SK-N-SH treated with all-trans-retinoic acid at 6 μM for 48 hours (cell line): ENCODE data around the gene RASSF4.

Experiments used
- BACH2 ChIP-seq: fragments of 250-450 bp; sonication (Bioruptor Pico); IDR thresholded peaks from 2 replicates; pipeline ENCODE4 v1.9.0; 2021; ENCODE audit warnings: mild to moderate bottlenecking, borderline replicate concordance
- CSDC2 ChIP-seq: fragments of 250-450 bp; sonication (Bioruptor Pico); IDR thresholded peaks from 2 replicates; pipeline ENCODE4 v1.5.0; 2020; ENCODE audit warnings: mild to moderate bottlenecking, moderate library complexity
- ESRRG ChIP-seq: fragments of 250-450 bp; sonication (Bioruptor Pico); IDR thresholded peaks from 2 replicates; pipeline ENCODE4 v1.6.1; 2021; ENCODE audit warnings: mild to moderate bottlenecking
- GLIS3 ChIP-seq: fragments of 250-450 bp; sonication (Bioruptor Pico); IDR thresholded peaks from 2 replicates; pipeline ENCODE4 v1.5.0; 2020; ENCODE audit warnings: mild to moderate bottlenecking, moderate library complexity
- SNAI2 ChIP-seq: fragments of 250-450 bp; sonication (Bioruptor Pico); IDR thresholded peaks from 2 replicates; pipeline ENCODE4 v1.5.0; 2020; ENCODE audit warnings: mild to moderate bottlenecking, moderate library complexity
- TCF4 ChIP-seq: fragments of 250-450 bp; sonication (Bioruptor Pico); IDR thresholded peaks from 2 replicates; pipeline ENCODE4 v1.8.0; 2021; ENCODE audit warnings: mild to moderate bottlenecking, moderate library complexity, borderline replicate concordance
- ZFP3 ChIP-seq: fragments of 250-450 bp; sonication (Bioruptor Pico); IDR thresholded peaks from 2 replicates; pipeline ENCODE4 v1.5.0; 2020; ENCODE audit warnings: mild to moderate bottlenecking, moderate library complexity
- ZFP30 ChIP-seq: fragments of 450-650 bp; formaldehyde crosslinking; IDR thresholded peaks from 2 replicates; pipeline ENCODE4 v1.5.0; 2022; ENCODE audit warnings: mild to moderate bottlenecking, moderate library complexity
- TF ChIP-seq, protein P1 (sequence below): fragments of 250-450 bp; sonication (Bioruptor Pico); IDR thresholded peaks from 2 replicates; pipeline ENCODE4 v1.5.1; 2021; ENCODE audit warnings: mild to moderate bottlenecking, moderate library complexity
- TF ChIP-seq, protein P2 (sequence below): fragments of 250-450 bp; sonication (Bioruptor Pico); IDR thresholded peaks from 2 replicates; pipeline ENCODE4 v1.8.0; 2020; ENCODE audit warnings: mild to moderate bottlenecking, moderate library complexity, borderline replicate concordance
- TF ChIP-seq, protein P3 (sequence below): fragments of 250-450 bp; sonication (Bioruptor Pico); IDR thresholded peaks from 2 replicates; pipeline ENCODE4 v1.8.0; 2021; ENCODE audit warnings: low read depth, mild to moderate bottlenecking, moderate library complexity, borderline replicate concordance

DNA sequence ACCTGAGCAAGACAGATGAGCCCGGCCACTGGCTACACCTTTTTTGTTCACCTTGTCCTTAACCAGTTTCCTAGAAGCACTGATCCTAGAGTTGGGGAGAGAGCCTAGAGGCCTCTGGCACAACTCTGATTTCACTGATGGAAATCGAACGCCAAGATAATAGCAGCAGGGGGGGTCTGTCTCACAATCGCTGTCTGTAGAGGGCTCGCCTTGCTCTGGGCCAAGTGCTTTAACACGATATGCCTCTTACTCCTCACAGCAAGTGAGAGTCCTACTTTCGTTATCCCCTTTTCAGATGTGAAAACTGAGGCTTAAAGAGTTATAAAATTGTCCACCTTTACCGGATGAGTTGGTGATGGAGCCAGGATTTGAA is 472 bp downstream of the RASSF4 start:
- TF ChIP-seq CSDC2 (CRISPR knock-in tag) (no peak), ESRRG (CRISPR knock-in tag) (no peak), TCF4 (CRISPR knock-in tag) (no peak), ZFP30 (CRISPR knock-in tag) (no peak), SNAI2 (CRISPR knock-in tag) (no peak), BACH2 (CRISPR knock-in tag) (no peak), GLIS3 (no peak), ZFP3 (CRISPR knock-in tag) (no peak)
- TF ChIP-seq, protein P1, sequence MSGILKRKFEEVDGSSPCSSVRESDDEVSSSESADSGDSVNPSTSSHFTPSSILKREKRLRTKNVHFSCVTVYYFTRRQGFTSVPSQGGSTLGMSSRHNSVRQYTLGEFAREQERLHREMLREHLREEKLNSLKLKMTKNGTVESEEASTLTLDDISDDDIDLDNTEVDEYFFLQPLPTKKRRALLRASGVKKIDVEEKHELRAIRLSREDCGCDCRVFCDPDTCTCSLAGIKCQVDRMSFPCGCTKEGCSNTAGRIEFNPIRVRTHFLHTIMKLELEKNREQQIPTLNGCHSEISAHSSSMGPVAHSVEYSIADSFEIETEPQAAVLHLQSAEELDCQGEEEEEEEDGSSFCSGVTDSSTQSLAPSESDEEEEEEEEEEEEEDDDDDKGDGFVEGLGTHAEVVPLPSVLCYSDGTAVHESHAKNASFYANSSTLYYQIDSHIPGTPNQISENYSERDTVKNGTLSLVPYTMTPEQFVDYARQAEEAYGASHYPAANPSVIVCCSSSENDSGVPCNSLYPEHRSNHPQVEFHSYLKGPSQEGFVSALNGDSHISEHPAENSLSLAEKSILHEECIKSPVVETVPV (CRISPR knock-in tag) = no peak
- TF ChIP-seq, protein P2, sequence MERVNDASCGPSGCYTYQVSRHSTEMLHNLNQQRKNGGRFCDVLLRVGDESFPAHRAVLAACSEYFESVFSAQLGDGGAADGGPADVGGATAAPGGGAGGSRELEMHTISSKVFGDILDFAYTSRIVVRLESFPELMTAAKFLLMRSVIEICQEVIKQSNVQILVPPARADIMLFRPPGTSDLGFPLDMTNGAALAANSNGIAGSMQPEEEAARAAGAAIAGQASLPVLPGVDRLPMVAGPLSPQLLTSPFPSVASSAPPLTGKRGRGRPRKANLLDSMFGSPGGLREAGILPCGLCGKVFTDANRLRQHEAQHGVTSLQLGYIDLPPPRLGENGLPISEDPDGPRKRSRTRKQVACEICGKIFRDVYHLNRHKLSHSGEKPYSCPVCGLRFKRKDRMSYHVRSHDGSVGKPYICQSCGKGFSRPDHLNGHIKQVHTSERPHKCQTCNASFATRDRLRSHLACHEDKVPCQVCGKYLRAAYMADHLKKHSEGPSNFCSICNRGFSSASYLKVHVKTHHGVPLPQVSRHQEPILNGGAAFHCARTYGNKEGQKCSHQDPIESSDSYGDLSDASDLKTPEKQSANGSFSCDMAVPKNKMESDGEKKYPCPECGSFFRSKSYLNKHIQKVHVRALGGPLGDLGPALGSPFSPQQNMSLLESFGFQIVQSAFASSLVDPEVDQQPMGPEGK (CRISPR knock-in tag) = no peak
- TF ChIP-seq, protein P3, sequence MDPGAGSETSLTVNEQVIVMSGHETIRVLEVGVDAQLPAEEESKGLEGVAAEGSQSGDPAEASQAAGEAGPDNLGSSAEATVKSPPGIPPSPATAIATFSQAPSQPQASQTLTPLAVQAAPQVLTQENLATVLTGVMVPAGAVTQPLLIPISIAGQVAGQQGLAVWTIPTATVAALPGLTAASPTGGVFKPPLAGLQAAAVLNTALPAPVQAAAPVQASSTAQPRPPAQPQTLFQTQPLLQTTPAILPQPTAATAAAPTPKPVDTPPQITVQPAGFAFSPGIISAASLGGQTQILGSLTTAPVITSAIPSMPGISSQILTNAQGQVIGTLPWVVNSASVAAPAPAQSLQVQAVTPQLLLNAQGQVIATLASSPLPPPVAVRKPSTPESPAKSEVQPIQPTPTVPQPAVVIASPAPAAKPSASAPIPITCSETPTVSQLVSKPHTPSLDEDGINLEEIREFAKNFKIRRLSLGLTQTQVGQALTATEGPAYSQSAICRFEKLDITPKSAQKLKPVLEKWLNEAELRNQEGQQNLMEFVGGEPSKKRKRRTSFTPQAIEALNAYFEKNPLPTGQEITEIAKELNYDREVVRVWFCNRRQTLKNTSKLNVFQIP (CRISPR knock-in tag) = no peak
